H1 (cell line): ENCODE results near the gene WNT7A. TPM values are rescaled to one million over a fixed set of nuclear protein-coding genes. Genes with fewer than 3 reads are reported as not detected.

Experiments used
- CTCF ChIA-PET: fragments of 300-600 bp; sonication (Branson Sonifier 250); formaldehyde crosslinking; loops from one replicate; lab custom pipeline; 2021; ENCODE audit not compliant: partially characterized antibody; lab: Charles Lee
- POLR2A ChIA-PET: fragments of 300-600 bp; sonication (Branson Sonifier 250); formaldehyde crosslinking; loops from one replicate; lab custom pipeline; 2021; ENCODE audit warnings: inconsistent platforms; ENCODE audit not compliant: partially characterized antibody; lab: Charles Lee
- DNase-seq, 2 experiments: peaks; one replicate each; pipeline versions ENCODE4 v3.0.0 to v3.0.0-alpha.2; 2010 to 2022; ENCODE audit warnings: low spot score in 2 of 2, low read depth in 1 of 2, mixed read lengths in 1 of 2
- FAIRE-seq: peaks from 2 replicates; lab custom pipeline; 2011; peaks lifted over from hg19 to GRCh38; lab: Jason Lieb, UNC
- H2AFZ ChIP-seq: 2 replicates; pipeline ENCODE4 v1.8.1; 2012; ENCODE audit warnings: low read length, inconsistent platforms
- H2AK5ac ChIP-seq: 2 replicates; pipeline ENCODE4 v1.6.1; 2013; ENCODE audit warnings: low read depth, low read length
- H2BK120ac ChIP-seq: replicated peaks from 2 replicates; pipeline ENCODE3; 2013; ENCODE audit warnings: low read depth, low read length, inconsistent platforms
- H2BK12ac ChIP-seq: 2 replicates; pipeline ENCODE4 v1.6.1; 2013; ENCODE audit warnings: low read depth, low read length
- H2BK15ac ChIP-seq: 2 replicates; pipeline ENCODE4 v1.6.1; 2013; ENCODE audit warnings: low read length
- H2BK20ac ChIP-seq: 2 replicates; pipeline ENCODE4 v1.6.1; 2013; ENCODE audit warnings: low read length
- H2BK5ac ChIP-seq: 2 replicates; pipeline ENCODE4 v1.6.1; 2013; ENCODE audit warnings: low read depth, low read length
- H3K14ac ChIP-seq: 2 replicates; pipeline ENCODE4 v1.6.1; 2013; ENCODE audit warnings: inconsistent platforms; ENCODE audit not compliant: insufficient read length
- H3K18ac ChIP-seq: 2 replicates; pipeline ENCODE4 v1.6.1; 2013; ENCODE audit warnings: low read length; ENCODE audit errors: extremely low read depth
- H3K23ac ChIP-seq: 2 replicates; pipeline ENCODE4 v1.6.1; 2013; ENCODE audit warnings: inconsistent platforms; ENCODE audit not compliant: insufficient read length
- H3K23me2 ChIP-seq: 2 replicates; pipeline ENCODE4 v1.6.1; 2013; ENCODE audit warnings: low read depth, low read length
- H3K27ac ChIP-seq: 2 replicates; pipeline ENCODE4 v1.6.1; 2011; ENCODE audit warnings: low read depth, low read length, inconsistent platforms
- H3K27me3 ChIP-seq, 4 experiments: replicated peaks in 1 of 4; 1 replicate in 1 of 4; 2 replicates in 3 of 4; pipeline versions ENCODE4 v1.6.1 to v1.8.1; 2011 to 2013; ENCODE audit warnings: low read length in 3 of 4, mild to moderate bottlenecking in 3 of 4, inconsistent platforms in 2 of 4, mixed read lengths in 2 of 4, moderate library complexity in 1 of 4; ENCODE audit not compliant: control insufficient read depth in 3 of 4, insufficient read depth in 3 of 4; ENCODE audit errors: extremely low read depth in 1 of 4
- H3K36me3 ChIP-seq, 4 experiments: 2 replicates each; pipeline versions ENCODE4 v1.6.1 to v1.8.1; 2011 to 2013; ENCODE audit warnings: mild to moderate bottlenecking in 4 of 4, low read length in 3 of 4, moderate library complexity in 2 of 4, control low read depth in 1 of 4, inconsistent platforms in 1 of 4; ENCODE audit not compliant: insufficient read depth in 4 of 4, control insufficient read depth in 2 of 4
- H3K4ac ChIP-seq: replicated peaks from 2 replicates; pipeline ENCODE3; 2013; ENCODE audit warnings: low read length, low read depth, mixed read lengths, inconsistent platforms; ENCODE audit not compliant: insufficient read length
- H3K4me1 ChIP-seq, 4 experiments: replicated peaks in 1 of 4; 1 replicate in 1 of 4; 2 replicates in 3 of 4; pipeline versions ENCODE4 v1.6.1 to v1.8.1; 2011 to 2013; ENCODE audit warnings: low read length in 3 of 4, inconsistent platforms in 2 of 4, mixed read lengths in 1 of 4; ENCODE audit not compliant: insufficient read depth in 4 of 4, control insufficient read depth in 3 of 4
- H3K4me2 ChIP-seq, 2 experiments: 2 replicates each; pipeline versions ENCODE4 v1.6.1 to v1.8.1; 2011 to 2013; ENCODE audit warnings: low read depth in 2 of 2, low read length in 2 of 2, control low read depth in 1 of 2, inconsistent platforms in 1 of 2, mild to moderate bottlenecking in 1 of 2; ENCODE audit not compliant: insufficient read depth in 1 of 2
- H3K4me3 ChIP-seq, 4 experiments: fragments of 200-600, 300-600 bp in 1 of 4; sonication (generic), shearing (Covaris generic), sonication (Bioruptor Twin) in 1 of 4; 2 replicates each; pipeline versions ENCODE4 v1.5.1 to v1.8.1; 2011 to 2016; ENCODE audit warnings: low read length in 4 of 4, low read depth in 3 of 4, control low read depth in 2 of 4, inconsistent platforms in 2 of 4, mild to moderate bottlenecking in 2 of 4, mixed read lengths in 1 of 4, moderate library complexity in 1 of 4; ENCODE audit not compliant: insufficient read depth in 2 of 4; ENCODE audit errors: extremely low read depth in 1 of 4
- H3K56ac ChIP-seq: replicated peaks from 2 replicates; pipeline ENCODE3; 2013; ENCODE audit warnings: low read depth, mild to moderate bottlenecking, mixed read lengths, low read length, inconsistent platforms; ENCODE audit not compliant: insufficient read length
- H3K79me1 ChIP-seq: 2 replicates; pipeline ENCODE4 v1.6.1; 2013; ENCODE audit warnings: low read depth, low read length, control low read depth
- H3K79me2 ChIP-seq, 2 experiments: 2 replicates each; pipeline versions ENCODE4 v1.6.1 to v1.8.1; 2012 to 2013; ENCODE audit warnings: low read length in 2 of 2, mild to moderate bottlenecking in 2 of 2, inconsistent platforms in 1 of 2; ENCODE audit not compliant: insufficient read depth in 2 of 2, control insufficient read depth in 1 of 2
- H3K9ac ChIP-seq, 4 experiments: replicated peaks in 1 of 4; 1 replicate in 1 of 4; 2 replicates in 3 of 4; pipeline versions ENCODE4 v1.6.1 to v1.8.1; 2011 to 2013; ENCODE audit warnings: low read depth in 3 of 4, low read length in 3 of 4, control low read depth in 2 of 4, mild to moderate bottlenecking in 2 of 4, moderate library complexity in 2 of 4, inconsistent platforms in 1 of 4; ENCODE audit errors: extremely low read depth in 1 of 4
- H3K9me3 ChIP-seq, 2 experiments: 2 replicates each; pipeline versions ENCODE4 v1.6.1 to v1.8.1; 2012 to 2013; ENCODE audit warnings: mild to moderate bottlenecking in 2 of 2, moderate library complexity in 2 of 2, control low read depth in 1 of 2, inconsistent platforms in 1 of 2, low read depth in 1 of 2, low read length in 1 of 2, mixed read lengths in 1 of 2; ENCODE audit not compliant: insufficient read depth in 2 of 2
- H4K20me1 ChIP-seq, 2 experiments: replicated peaks in 1 of 2; 2 replicates each; pipeline versions ENCODE3 to v1.8.1; 2011 to 2013; ENCODE audit warnings: inconsistent platforms in 2 of 2, low read length in 2 of 2, mild to moderate bottlenecking in 1 of 2; ENCODE audit not compliant: insufficient read depth in 2 of 2, control insufficient read depth in 1 of 2
- H4K5ac ChIP-seq: 2 replicates; pipeline ENCODE4 v1.6.1; 2013; ENCODE audit warnings: low read length, low read depth, mixed read lengths, inconsistent platforms; ENCODE audit not compliant: insufficient read length
- H4K8ac ChIP-seq: 2 replicates; pipeline ENCODE4 v1.8.0; 2013; ENCODE audit warnings: mild to moderate bottlenecking, moderate library complexity, low read length, inconsistent platforms; ENCODE audit not compliant: insufficient read depth; ENCODE audit errors: extremely low read depth
- H4K91ac ChIP-seq: replicated peaks from 2 replicates; pipeline ENCODE3; 2013; ENCODE audit warnings: low read length, mixed read lengths, inconsistent platforms; ENCODE audit not compliant: insufficient read length
- KDM1A ChIP-seq: fragments of 200-600, 300-600 bp; sonication (generic); IDR thresholded peaks from 2 replicates; pipeline ENCODE4 v1.7.1; 2016; ENCODE audit warnings: mild to moderate bottlenecking, low read length, borderline replicate concordance
- POLR2AphosphoS5 ChIP-seq: IDR thresholded peaks from 2 replicates; pipeline ENCODE4 v1.6.1; 2011; ENCODE audit warnings: low read depth, low read length
- RAD21 ChIP-seq, 2 experiments: IDR thresholded peaks in 1 of 2; conservative IDR thresholded peaks in 1 of 2; 2 replicates each; pipeline ENCODE4 v1.6.1; 2011; ENCODE audit warnings: low read depth in 2 of 2, low read length in 2 of 2, improper control_type of control experiment in 1 of 2, inconsistent platforms in 1 of 2, mild to moderate bottlenecking in 1 of 2, moderate library complexity in 1 of 2
- SAP30 ChIP-seq: fragments of 300-600 bp; sonication (generic); IDR thresholded peaks from 2 replicates; pipeline ENCODE4 v1.7.1; 2012; ENCODE audit warnings: low read length, moderate library complexity, mild to moderate bottlenecking, inconsistent platforms; ENCODE audit not compliant: insufficient read depth, insufficient replicate concordance
- SIX5 ChIP-seq: IDR thresholded peaks from 2 replicates; pipeline ENCODE4 v1.6.1; 2011; ENCODE audit warnings: mild to moderate bottlenecking, low read depth, low read length
- SP2 ChIP-seq: IDR thresholded peaks from 2 replicates; pipeline ENCODE4 v1.6.1; 2012; ENCODE audit warnings: mild to moderate bottlenecking, low read length, inconsistent platforms
- TAF1 ChIP-seq: IDR thresholded peaks from 2 replicates; pipeline ENCODE4 v1.6.1; 2011; ENCODE audit warnings: mild to moderate bottlenecking, low read depth, low read length
- ZNF274 ChIP-seq: IDR thresholded peaks from 2 replicates; pipeline ENCODE4 v1.7.0; 2012; ENCODE audit warnings: low read length, borderline replicate concordance; ENCODE audit errors: extremely low read depth
- WGBS, 2 experiments: shearing (Covaris generic) in 1 of 2; methylation state at CpG; one replicate each; pipeline versions ENCODE4 v1.1.6 to v1.1.7; 2013 to 2015; ENCODE audit warnings: low lambda C conversion rate in 2 of 2, mixed read lengths in 2 of 2, inconsistent platforms in 1 of 2, low coverage in 1 of 2, missing lambda C conversion rate in 1 of 2; ENCODE audit not compliant: insufficient replicate concordance in 2 of 2, insufficient coverage in 1 of 2, insufficient read length in 1 of 2; ENCODE audit errors: extremely low coverage in 1 of 2, missing lambda C conversion rate in 1 of 2; 5-methylcytosine and 5-hydroxymethylcytosine counted together
- polyA plus RNA-seq, 7 experiments: library from polyadenylated mRNA; depleted of rRNA in 3 of 7; stranded (reverse) in 5 of 7; unstranded in 2 of 7; fragments of >200 nt in 5 of 7; fragments of 200-250 nt in 2 of 7; gene quantifications; 1 replicate in 5 of 7; 2 replicates in 1 of 7; 4 replicates in 1 of 7; pipeline versions ENCODE4 v1.2.1 to v1.2.3, GENCODE V29; 2011 to 2013; ENCODE audit warnings: missing spikeins in 2 of 7, mixed read lengths in 2 of 7
- total RNA-seq: library from RNA; stranded (reverse); fragmentation: NEBNext Ultra II Directional; extraction: Animal tissue kit (Norgen Biotek cat#: 25700); gene quantifications from 2 replicates; pipeline ENCODE4 v1.2.1, GENCODE V29; 2021

Gene WNT7A
- total and polyA plus RNA-seq, 2 of the 8 experiments (the other 6 are each of a cell fraction or from before 2014, with no cell fraction given): 0.02 TPM; not detected in 1

DNA sequence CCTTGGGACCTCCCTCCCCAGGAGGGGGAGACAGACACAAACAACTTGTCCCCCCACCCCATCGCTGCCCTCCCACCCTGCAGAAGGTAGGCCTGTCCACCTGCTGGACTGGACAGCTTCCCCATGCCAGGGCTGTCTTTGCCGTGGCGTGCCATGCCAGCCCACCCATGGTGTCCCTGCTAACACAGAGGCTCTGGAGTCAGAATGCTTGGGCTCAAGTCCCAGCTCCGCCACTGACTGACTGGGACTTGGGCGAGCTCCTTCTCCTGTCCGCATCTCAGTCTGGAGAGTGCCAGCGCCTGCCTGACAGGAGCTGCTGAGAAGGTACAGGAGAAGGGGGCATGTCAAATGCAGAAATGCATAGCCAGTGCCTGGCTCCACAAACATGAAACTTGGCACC is 23.9 kb downstream of the WNT7A start:
- 91% methylated on average over 7 of the region's 7 CpGs; no CpG with 5 or more reads in 1 of the 2 experiments for WGBS, 2 experiments
- H3K27ac ChIP-seq: no peak overlapping the region
- H3K27me3 ChIP-seq: no peaks in the 10 kb centered on the region
- H2BK15ac ChIP-seq: no peak overlapping the region
- H3K9ac ChIP-seq: no peak overlapping the region
- no peak overlapping the region for H4K8ac ChIP-seq
- no peak overlapping the region for H3K4ac ChIP-seq
- H3K9me3 ChIP-seq: no peaks in the 10 kb centered on the region
- H3K79me1 ChIP-seq: no peaks in the 10 kb centered on the region
- no peak overlapping the region for H3K4me3 ChIP-seq
- H3K56ac ChIP-seq: no peak overlapping the region
- no peak overlapping the region for H4K5ac ChIP-seq
- no peaks in the 10 kb centered on the region for H3K79me2 ChIP-seq
- H3K23me2 ChIP-seq: no peaks in the 10 kb centered on the region
- TF ChIP-seq RAD21 (IDR thresholded peaks at IDR 0.05 in 1 of 2, conservative IDR thresholded peaks at IDR 0.05 in 1 of 2; ENCODE audit: low read depth in 2 of 2, low read length in 2 of 2): no peak
- no peak for TF ChIP-seq POLR2AphosphoS5
- TF ChIP-seq KDM1A: no peak
- TF ChIP-seq SIX5: no peak
- no peak for TF ChIP-seq SAP30
- no peak for TF ChIP-seq TAF1
- no peak for TF ChIP-seq ZNF274
- TF ChIP-seq SP2: no peak
- POLR2A ChIA-PET: no interaction called here
- H2BK5ac ChIP-seq: no peak overlapping the region
- no peak overlapping the region for H3K18ac ChIP-seq
- H2BK20ac ChIP-seq: no peak overlapping the region
- H3K14ac ChIP-seq: no peak overlapping the region
- H4K20me1 ChIP-seq: no peaks in the 10 kb centered on the region
- H3K4me1 ChIP-seq: peaks cover 0 to 8% (median 0%) of the 10 kb centered on the region in 4 experiments; a peak in 1 of 7 replicates
- no peak overlapping the region for H3K4me2 ChIP-seq
- H3K36me3 ChIP-seq: no peaks in the 10 kb centered on the region
- no peak for DNase-seq
- no peak overlapping the region for H2AFZ ChIP-seq
- H4K91ac ChIP-seq: no peak overlapping the region
- CTCF ChIA-PET: interaction anchor here (1.3 to 4.7 kb wide), 5 partner anchors 24 to 205 kb away, joined by 3 to 22 read pairs (median 6); partner anchors contain the start of gene WNT7A
- no peak overlapping the region for H2BK12ac ChIP-seq
- H3K23ac ChIP-seq: no peak overlapping the region
- no peak overlapping the region for H2AK5ac ChIP-seq
- FAIRE-seq: no peak
- no peak overlapping the region for H2BK120ac ChIP-seq
